Measurements from ENCODE around the gene MAGEA12.
"Not testable (repeated sequence)": the region's sequence is repeated elsewhere in the genome, so short reads cannot be mapped to it uniquely, and the experiment has no call there.

Gene MAGEA12

DNA sequence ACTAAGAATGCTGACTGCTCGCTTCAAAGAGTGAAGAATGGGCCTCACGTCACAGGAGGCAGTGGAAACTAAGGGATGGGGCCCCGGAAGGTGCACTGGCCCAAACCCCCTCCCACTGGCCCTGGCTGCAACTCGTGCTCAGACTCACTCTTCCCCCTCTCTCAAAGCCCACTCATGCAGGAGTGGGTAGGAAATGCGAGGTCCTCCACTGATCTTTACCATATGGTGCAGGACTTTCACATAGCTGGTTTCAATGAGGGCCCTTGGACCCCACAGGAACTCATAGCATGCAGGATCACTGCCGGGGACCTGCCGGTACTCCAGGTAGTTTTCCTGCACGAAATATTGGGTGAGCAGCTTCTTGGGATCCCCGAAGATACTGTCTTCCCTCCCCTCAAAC is 33.0 kb downstream of the MAGEA12 start:
- DNase-seq = not testable (repeated sequence)

GRCh38 chrX:152769549-152770289 is 36.2 kb downstream of the MAGEA12 start, which contains the start of gene MAGEA6:
Gene MAGEA6 (minus strand): TSS chrX:152769689. CDS start chrX:152767650, 2,039 bp downstream.
- DNase-seq = not testable (repeated sequence)

DNA sequence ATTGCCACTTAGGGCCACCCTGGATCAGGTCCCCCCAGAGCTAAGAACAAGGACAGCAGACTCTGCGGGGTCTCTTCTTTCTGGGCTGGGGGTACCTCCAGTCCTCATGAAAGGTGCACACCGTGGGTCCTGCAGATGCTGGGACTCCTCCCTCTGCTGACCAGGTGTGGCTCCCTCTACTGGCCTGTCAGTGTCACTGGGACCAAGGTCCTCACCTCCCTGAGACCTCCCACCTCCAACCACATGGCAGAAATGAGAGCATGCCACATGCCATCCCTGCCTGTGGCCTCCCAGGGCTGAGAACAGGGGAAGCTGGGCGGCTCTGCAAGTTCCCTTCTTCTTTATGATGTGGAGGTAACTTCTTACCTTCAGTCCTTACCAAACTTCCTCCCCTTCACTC is 53.5 kb downstream of the MAGEA12 start:
- not testable (repeated sequence) for DNase-seq

All from suppressor macrophage treated with lipopolysaccharide for 4 hours (primary cell).